ENCODE measurements around the gene SLIT3.
"Not testable (repeated sequence)": the region's sequence is repeated elsewhere in the genome, so short reads cannot be mapped to it uniquely, and the experiment has no call there.

The SLIT3 gene

GRCh38 chr5:169219351-169219750 is 81.6 kb downstream of the SLIT3 start:
- DNase-seq (ENCODE audit: low spot score) = no peak

DNA sequence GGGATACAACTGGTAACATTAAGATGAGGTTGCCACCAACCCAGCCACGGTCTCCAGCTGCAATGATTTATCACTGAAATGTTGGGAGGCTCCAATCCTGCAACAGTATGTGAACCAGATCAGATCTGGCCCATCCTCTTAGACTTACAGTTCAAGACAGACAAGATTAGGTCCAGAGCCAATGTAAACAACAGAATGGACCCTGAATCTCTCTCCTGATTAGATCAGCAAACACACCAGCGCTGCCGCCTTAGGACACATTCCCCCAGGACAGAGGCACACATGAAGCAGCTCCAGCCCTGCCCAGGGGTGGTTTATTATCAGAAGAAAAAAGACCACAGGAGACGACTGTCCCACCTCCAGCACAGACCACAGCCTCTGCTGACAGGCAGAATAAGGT is 82.1 kb downstream of the SLIT3 start:
- no peak for DNase-seq (ENCODE audit: low spot score)

GRCh38 chr5:169218176-169218575 is 82.8 kb downstream of the SLIT3 start:
- DNase-seq (ENCODE audit: low spot score) = no peak

DNA sequence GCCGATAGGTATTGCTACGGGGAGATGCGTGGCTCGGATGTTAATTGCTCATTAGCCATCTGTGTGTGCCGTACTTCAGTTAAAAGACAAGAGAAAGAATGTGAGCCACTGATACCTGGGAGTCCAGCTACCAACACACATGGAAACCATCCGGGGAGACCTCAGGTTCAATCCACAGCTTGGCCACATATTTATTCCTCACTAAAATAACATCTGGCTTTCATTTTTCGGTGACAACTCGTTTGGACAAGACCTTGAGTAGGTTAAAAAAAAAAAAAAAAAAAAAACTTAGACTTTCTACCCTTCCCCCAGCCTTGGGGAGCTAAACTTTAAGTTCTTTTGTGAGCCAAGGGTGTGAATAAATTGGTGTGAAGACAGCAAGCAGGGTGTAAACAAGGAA is 84.1 kb downstream of the SLIT3 start:
- DNase-seq (ENCODE audit: low spot score) = no peak

GRCh38 chr5:169213479-169213878 is 87.5 kb downstream of the SLIT3 start:
- DNase-seq (ENCODE audit: low spot score) = no peak

DNA sequence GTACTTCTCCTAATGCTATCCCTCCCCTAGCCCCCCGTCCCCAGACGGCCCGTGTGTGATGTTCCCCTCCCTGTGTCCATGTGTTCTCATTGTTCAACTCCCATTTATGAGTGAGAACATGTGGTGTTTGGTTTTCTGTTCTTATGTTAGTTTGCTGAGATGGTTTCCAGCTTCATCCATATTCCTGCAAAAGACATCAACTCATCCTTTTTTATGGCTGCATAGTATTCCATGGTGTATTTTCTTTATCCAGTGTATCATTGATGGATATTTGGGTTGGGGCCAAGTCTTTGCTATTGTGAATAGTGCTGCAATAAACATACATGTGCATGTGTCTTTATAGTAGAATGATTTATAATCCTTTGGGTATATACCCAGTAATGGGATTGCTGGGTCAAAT is 89.2 kb downstream of the SLIT3 start:
- not testable (repeated sequence) for DNase-seq (ENCODE audit: low spot score)

DNA sequence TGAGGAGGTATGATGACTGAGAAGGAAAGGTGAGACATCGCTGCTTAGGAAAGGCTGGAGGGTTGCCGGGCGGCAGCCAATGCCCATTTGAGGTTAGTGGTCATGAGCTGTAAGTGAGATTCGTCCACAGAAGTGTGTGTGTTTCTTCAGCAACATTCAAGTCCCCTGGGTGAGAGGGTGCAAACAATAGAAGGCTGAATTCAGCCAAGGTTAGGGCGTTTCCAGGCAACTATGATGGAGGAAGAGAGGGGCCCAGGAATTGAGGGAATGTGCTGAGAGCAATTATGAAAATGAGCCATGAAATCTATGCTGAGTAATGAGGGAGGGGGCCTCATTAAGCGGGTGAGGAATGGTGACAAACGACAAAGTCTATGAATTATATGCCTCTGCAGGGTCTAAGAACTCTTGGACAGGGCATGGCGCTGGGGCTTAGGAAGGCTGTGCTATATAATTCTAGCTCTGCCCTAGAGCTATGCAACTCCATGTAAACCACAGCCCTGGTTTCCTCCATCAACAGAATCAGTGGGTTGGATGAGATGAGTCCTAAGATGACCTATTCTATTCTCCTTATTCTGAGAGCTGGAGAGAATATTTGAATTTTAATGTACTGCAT is 96.0 kb downstream of the SLIT3 start:
- DNase-seq (ENCODE audit: low spot score) = no peak

GRCh38 chr5:169202969-169203368 is 98.0 kb downstream of the SLIT3 start:
- no peak for DNase-seq (ENCODE audit: low spot score)

DNA sequence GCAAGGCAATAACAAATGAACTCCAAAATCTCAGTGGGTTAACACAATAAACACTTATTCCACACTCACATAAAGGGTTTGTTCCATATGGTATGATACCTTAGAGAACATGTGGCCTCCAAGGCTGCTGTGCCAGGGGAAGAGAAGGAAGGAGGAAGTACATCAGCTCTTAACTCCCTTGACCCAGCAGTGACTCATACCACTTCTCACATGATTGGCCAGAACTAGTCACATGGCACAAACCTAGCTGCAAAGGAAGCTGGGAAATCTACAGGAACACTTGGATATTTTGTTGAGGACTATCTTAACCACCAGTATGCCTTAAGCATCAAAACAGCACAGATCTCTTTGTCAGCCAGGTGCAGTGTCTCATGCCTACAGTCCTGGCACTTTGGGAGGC is 99.3 kb downstream of the SLIT3 start:
- no peak for DNase-seq (ENCODE audit: low spot score)

GRCh38 chr5:169200125-169200778 is 100.7 kb downstream of the SLIT3 start:
- DNase-seq (ENCODE audit: low spot score) = peak; percentile 21

DNA sequence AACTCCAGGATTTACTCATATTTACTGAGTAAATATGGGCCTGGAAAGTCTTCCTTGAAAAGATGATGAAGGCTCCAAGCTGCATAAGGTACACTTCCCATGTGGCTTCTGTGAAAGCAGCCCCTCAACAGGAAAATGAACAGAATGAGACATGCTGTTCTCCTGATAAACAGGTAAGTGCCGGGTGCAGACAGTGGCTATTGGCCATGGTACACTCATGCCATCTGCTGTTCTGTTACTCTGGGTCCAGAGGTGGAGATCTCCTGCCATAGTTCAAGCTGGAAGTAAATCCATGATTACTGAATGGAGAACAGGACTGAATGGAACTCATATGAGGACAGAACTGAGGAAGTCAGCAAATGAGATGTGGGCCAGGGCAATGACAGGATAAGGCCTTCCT is 103.6 kb downstream of the SLIT3 start:
- no peak for DNase-seq (ENCODE audit: low spot score)

- DNase-seq (ENCODE audit: low spot score) = no peak
Observed at GRCh38 chr5:169196059-169196458, 104.9 kb downstream of the SLIT3 start.

- DNase-seq (ENCODE audit: low spot score) = no peak
Observed at GRCh38 chr5:169195601-169196000, 105.3 kb downstream of the SLIT3 start.

- DNase-seq (ENCODE audit: low spot score) = no peak
Observed at GRCh38 chr5:169192536-169192935, 108.4 kb downstream of the SLIT3 start.

- no peak for DNase-seq (ENCODE audit: low spot score)
Observed at GRCh38 chr5:169190849-169191248, 110.1 kb downstream of the SLIT3 start.

GRCh38 chr5:169185626-169186025 is 115.3 kb downstream of the SLIT3 start:
- DNase-seq (ENCODE audit: low spot score) = no peak

GRCh38 chr5:169183576-169183975 is 117.4 kb downstream of the SLIT3 start:
- no peak for DNase-seq (ENCODE audit: low spot score)

DNA sequence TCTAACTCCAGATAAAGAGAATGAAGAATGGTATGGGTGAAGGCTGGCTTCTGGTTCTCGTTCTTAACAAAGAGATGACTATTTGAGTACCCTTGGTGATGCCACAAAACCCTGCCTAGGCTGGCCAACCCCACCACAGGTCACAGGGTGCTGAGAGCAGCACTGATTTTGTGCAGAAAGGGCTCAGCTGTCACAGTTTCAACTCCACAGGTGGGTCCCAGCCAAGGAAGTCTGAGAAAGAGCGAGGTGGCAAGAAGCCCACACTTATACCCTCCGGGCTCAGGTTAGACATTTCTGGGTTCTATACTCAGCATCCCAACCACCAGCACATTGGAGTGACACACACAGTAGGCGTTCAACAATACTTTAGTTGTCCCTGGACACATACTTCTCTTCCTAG is 118.1 kb downstream of the SLIT3 start:
- DNase-seq (ENCODE audit: low spot score) = no peak

DNA sequence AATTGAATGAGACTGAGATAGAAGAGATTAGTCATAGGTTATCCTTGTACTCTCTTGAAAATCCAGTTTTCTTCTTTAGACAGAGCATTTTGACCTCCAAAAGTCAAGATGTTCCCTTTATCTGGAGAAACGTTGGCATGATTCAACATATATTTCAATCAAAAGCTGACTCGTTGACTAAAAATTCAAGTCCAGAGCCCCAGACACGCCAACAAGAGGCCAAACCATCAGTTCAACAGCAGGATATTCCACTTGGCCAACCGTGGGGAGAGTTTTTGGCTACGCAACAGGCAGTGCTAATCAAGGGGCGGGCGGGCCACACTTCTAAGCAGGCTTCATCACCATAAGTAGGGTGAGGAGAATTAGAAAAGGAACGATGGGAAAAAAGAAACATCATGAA is 119.1 kb downstream of the SLIT3 start:
- DNase-seq (ENCODE audit: low spot score) = no peak

GRCh38 chr5:169178754-169179153 is 122.2 kb downstream of the SLIT3 start:
- DNase-seq (ENCODE audit: low spot score) = no peak

DNA sequence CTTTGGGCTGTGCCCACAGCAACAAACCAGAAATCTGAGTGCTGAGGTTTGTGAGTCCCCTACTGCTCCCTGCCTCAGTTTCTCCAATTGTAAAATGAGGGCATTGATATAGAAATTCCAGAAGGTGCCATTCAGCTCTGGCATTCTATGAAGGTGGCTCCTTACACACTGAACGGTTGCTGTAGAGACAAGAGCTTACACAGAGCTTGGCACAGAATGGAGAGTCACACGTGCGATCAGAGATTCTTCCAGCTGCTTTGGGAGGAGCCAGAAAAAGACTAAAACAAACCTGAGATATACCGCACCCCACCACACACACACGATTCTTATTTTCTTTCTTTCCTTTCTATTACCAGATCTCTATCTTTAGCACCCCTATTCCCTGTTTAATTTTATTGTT is 122.7 kb downstream of the SLIT3 start:
- DNase-seq (ENCODE audit: low spot score) = no peak

GRCh38 chr5:169176709-169177694 is 123.9 kb downstream of the SLIT3 start:
- DNase-seq (ENCODE audit: low spot score) = no peak

DNA sequence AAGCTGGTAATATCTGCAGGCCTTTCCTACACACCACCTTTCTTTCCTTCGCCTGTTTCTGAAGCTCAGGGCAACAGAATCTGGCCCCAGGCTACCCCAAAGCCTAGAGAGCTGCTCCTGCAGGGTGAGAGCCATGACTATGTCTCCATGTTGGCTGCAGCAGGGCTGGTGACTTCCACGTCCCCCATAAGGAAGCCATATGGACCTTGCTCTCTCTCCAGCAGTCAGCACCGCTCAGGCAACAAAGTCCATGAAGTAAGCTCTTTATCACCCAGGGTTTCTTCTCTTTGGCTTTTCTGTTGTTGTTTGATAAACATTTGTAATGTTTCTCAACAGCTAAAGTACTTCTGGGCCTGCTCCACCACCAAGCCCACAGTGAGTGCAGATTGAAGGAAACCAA is 125.2 kb downstream of the SLIT3 start:
- no peak for DNase-seq (ENCODE audit: low spot score)
